GM18499 (cell line): ENCODE measurements around the gene NSMCE4A.
A peak's percentile ranks its signal among the peaks of the same experiment; 100 is the strongest.
"Not testable (repeated sequence)": the region's sequence is repeated elsewhere in the genome, so short reads cannot be mapped to it uniquely, and the experiment has no call there.

Experiments used
- ATAC-seq: cut with Tn5 transposase; IDR thresholded peaks from one replicate; pipeline ENCODE4 v1.9.1; 2021; ENCODE audit warnings: moderate number of reproducible peaks; ENCODE audit not compliant: insufficient read depth, unreplicated experiment

The NSMCE4A gene

DNA sequence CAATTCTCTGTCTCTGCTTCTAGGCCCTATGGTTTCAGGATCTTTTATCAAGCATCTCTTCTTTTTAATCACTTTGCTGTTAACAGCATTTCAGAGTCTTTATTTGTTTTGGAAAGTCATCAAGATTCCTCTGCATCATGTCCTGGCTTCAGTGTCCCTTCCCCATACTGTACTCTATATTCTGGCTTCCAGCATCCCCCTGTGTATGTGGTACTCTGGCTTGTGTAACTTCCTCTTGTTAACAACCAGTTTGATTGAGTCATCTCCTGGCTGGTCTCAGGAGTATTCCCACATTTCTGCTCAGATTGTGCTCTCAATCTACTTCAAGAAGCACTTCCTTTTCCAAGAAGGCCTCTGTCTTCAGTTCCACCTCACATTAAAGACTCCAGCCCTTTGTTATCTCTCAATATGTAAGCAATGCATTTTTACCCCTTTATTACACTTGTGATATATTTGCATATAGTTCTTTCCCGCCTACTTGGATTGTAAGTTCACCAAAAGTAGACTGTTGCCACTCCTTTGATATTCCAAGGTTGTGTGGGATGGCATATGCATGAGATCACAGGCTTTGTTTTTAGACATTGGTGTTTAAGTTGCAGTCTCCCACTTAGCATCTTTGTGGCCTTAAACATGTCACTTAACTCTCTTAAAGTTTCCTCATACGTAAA is 32.1 kb downstream of the NSMCE4A start:
- no peak for ATAC-seq

DNA sequence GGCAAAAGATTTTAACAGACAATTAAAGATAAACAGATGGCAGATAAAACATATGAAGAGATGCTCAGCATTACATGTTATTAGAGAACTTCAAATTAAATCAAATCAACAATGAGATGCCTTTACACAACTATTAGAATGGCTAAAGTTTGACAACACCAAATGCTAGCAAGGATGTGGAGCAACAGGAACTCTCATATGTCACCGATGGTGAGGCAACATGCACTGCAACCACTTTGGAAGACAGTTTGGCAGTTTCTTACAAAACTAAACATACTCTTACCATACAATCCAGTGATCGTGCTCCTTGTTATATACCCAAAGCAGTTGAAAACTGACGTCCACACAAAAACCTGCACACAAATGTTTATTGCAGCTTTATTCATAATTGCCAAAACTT is 33.5 kb downstream of the NSMCE4A start:
- ATAC-seq = no peak

DNA sequence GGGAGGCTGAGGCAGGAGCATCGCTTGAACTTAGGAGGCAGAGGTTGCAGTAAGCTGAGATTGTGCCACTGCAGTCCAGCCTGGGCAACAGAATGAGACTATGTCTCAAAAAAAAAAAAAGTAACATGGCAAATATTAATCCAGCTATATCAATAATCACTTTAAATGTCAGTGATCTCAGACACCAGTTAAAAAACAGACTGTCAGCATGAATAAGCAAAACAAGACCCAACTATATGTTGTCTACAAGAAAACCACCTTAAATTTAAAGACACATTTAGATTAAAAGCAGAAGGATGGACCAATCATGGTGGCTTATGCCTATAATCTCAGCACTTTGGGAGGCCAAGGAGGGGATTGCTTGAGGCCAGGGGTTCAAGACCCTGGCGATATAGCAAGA is 38.7 kb downstream of the NSMCE4A start:
- ATAC-seq = no peak

DNA sequence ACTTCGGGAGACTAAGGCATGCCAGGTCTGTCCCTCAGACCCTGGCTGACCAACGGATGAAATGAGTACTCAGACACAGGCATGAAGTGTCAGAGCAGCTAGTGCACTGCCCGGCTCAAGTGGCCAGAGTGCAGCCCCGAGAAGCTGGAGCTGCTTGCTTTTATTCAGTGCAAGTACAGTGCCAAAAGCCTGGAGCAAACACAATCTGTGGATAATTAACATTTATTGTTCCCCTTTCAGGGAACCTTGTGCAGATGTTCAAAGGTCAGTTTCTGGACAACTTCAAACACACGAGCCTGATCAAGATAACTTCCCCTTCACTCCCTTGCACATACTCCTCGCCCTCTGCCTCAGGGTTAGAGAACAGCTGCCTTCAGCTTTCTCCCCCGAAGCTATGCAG is 39.3 kb downstream of the NSMCE4A start:
- ATAC-seq = no peak

DNA sequence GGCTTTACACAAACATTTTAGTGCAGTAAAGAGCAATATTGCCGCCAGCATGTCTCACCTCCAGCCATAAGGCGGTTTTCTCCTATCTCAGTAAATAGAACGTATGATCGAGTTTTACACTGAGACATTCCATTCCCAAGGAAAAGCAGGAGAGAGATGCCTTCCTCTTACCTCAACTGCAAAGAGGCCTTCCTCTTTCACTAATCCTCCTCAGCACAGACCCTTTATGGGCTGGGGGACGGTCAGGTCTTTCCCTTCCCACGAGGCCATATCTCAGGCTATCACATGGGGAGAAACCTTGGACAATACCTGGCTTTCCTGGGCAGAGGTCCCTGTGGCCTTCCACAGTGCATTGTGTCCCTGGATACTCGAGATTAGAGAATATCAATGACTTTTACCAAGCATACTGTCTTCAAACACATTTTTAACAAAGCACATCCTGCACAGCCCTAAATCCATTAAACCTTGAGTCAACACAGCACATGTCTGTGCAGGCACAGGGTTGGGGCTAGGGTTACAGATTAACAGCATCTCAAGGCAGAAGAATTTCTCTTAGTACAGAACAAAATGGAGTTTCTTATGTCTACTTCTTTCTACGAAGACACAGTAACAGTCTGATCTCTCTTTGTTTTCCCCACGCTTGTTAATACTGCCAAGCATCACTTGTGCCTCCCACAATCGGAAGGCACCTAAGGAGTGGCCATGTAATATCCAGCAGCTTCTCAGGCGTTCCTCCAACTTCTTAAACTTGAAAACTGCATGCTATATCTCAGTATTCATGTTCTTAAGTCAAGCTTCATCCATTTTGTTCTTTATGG is 44.5 kb downstream of the NSMCE4A start:
- ATAC-seq = not testable (repeated sequence)

DNA sequence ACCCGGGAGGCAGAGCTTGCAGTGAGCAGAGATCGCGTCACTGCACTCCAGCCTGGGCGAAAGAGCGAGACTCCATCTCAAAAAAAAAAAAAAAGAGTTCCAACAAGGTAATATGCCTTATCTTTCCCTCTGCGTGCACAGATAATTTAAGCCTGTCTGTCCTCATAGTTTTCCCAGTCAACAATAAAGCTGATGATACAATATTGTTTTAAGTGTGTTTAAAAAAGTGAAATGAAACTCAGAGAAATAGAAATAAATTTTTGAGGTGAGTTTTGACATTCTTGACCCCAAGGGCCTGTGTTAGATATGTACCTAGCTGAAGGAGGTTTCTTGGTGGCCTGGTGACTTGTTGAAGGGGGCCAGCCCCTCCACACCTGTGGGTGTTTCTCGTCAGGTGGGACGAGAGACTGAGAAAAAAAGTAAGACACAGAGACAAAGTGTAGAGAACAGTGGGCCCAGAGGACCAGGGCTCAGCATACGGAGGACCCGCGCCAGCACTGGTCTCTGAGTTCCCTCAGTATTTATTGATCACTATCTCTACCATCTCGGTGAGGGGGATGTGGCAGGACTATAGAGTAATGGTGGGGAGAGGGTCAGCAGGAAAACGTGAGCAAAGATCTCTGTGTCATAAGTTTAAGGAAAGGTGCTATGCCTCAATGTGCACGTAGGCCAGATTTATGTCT is 45.3 kb downstream of the NSMCE4A start:
- ATAC-seq = not testable (repeated sequence)

DNA sequence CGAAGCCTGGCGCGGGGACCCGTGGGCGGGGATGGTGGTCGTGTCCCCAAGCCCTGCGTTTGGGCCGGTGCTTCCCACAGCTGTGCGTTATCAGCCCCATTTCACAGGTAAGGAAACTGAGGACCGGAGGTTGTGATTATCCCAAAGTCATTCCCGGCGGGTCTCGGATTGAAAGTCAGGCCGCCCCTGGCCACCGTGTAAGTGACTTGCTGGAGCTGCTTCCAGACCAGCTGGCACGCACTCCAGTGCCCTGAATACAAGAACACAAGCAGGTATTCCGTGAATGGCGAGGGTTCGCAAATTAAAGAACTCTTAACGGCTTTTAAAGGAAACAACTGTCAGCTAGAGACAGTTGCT is 46.5 kb downstream of the NSMCE4A start:
- peak; percentile 3 for ATAC-seq

DNA sequence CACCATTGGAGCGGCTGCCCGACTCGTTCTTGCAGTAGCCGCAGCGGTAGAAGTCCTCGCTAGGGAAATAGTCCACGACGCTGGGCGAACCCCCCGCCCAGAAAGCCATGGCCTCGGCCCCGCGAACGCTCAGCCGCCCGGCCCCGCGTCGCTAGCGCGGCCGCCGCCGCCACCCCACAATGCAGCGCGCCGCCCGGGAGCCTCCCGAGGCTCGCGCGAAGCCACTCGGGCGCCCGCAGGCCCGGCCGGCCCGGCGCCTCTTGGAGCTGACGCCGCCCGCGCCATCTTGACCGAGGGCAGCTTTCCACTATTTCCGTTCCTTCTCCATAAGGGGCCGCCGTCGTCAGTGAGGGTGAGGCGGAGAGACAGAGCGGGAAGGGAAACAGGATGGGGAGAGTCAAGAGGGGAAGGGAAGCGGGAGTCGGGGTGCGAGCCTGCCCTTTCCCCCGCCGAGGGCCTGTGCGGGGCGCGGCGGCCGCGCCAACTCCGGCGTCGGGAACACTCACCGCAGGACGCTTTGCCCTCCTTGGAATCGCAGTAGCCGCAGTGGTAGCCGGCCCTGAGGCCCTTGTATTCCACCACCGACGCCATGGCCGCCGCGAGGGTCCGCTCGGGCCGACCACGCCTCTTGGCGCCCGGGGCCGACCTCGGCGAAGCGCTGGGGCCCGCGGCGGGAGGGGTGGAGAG is 47.0 kb downstream of the NSMCE4A start, which contains the start of gene ATE1:
Gene ATE1, minus strand, starts transcription at position 191 of the 687 bp plus-strand sequence. Its CDS starts 82 bp downstream, at position 109.
- ATAC-seq = peak; percentile 51

DNA sequence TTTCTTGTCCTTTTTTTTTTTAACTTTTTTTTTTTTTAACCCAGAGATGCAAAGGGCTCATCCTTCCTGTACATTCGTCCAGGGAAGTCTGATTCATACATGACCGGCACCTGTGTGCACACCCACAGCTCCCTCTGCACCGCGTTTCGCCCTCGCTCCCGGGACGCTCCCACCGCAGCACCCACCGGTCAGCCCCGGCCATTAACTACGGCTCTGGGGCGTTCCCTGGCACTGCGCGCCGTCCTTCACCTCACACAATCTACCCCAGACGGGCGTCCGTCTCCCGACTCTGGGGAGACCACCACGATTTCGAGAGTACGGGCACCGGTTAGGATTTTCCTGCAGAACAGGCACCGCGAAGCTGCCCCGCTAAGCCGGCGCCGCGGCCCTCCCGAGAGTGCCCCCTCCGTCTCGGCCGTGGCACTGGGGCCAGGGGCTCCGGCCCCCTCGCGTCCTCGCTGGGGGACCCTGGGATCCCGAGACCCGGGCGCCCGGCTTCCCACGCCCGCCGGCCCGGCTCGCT is 47.6 kb downstream of the NSMCE4A start:
- ATAC-seq = peak; percentile 22

DNA sequence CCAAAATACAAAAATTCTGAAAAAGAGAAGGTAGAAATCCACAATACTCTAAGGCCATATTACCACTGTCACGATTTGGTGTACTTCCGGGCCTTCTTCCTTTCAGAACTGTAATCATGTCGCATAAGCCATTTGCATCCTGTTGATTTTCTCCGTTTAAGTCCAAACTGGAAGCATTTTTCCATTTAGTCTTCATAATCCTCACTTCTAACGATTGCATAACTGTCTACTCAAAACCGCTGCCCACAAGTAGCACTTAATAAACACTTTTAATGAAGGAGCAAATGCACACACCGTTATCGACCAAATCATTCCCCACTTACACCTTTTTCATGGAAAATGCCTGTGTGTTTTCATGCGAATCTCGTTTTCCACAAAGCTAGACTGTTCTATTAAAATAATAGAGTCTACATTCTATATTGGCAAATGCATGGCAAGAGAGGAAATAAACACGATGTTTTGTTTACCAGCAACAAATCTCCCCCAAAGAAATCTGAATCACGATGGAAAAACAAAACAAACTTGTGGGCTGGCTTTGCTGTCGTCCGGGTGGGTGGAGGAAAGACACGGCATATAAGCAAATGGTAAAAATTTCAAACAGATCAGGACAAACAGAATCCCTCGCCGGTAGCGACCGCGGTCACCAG is 48.2 kb downstream of the NSMCE4A start:
- peak; percentile 13 for ATAC-seq

DNA sequence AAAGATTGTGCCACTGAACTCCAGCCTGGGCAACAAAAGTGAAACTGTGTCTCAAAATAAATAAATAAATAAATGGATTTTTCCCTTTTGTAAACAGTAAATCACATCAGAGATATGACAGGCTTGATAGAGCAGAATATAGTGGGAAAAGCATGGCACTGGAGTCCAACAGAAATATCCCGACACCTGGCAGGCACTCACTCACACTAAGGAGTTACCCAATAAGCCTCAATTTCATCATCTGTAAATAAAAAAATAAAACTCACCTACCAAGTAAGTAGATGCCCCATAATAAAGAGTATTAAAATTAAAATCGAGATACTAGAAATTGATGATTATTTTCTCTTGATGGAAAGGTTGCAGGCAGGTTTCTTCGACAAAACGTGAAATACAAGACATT is 48.9 kb downstream of the NSMCE4A start:
- ATAC-seq = no peak

DNA sequence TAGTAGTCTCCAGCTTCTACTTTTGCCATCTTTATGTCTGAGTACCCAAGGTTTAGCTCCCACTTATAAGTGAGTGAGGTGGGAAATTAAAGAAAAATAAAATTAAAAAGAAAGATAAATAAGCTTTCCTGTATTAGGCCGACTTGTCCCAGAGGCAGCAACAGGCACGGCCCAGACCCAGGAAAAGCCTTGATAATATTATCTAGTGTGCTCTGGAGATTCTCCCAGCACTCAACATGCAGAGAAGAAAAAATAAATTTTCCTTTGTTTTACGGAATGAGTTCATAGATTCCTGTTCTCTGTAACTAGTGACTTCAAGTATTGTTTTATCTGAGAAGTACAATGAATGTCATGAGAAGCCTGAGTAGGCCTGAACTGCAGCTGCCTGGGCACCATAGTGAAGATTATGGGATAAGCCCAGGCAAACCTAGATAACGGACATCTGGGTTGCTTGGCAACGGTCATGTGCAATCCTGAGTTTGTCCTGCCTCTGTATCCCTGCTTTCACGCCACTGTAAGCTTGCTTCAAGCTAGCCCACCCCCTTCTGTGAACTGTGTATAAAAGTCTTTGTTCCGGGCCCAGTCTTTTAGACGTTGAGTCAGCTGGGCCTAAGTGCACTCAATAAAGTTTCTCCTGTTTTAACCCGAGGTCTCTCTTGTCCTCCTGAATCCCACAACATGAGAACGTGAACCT is 53.6 kb downstream of the NSMCE4A start:
- no peak for ATAC-seq

DNA sequence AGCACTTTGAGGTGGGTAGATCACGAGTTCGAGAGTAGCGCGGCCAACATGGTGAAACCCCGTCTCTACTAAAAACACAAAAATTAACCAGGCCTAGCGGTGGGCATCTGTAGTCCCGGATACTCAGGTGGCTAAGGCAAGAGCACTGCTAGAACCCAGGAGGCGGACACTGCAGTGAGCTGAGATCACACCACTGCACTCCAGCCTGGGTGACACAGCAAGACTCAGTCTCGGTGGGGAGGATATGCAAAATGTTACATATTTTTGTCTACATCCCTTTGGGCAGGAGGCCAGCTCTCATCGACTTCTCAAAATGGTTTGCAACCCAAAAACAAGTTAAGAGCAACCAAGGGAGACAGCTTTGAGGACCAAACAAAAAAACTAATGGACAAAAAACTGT is 55.4 kb downstream of the NSMCE4A start:
- no peak for ATAC-seq

DNA sequence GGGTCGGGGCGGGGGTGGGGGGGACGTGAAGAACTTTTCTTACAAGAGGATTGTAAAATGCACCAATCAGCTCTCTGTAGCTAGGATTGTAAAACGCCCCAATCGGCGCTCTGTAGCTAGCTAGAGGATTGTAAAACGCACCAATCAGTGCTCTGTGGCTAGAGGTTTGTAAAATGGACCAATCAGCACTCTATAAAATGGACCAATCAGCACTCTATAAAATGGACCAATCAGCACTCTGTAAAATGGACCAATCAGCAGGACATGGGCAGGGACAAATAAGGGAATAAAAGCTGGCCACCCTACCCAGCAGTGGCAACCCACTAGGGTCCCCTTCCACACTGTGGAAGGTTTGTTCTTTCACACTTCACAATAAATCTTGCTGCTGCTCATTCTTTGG is 56.2 kb downstream of the NSMCE4A start:
- not testable (repeated sequence) for ATAC-seq

DNA sequence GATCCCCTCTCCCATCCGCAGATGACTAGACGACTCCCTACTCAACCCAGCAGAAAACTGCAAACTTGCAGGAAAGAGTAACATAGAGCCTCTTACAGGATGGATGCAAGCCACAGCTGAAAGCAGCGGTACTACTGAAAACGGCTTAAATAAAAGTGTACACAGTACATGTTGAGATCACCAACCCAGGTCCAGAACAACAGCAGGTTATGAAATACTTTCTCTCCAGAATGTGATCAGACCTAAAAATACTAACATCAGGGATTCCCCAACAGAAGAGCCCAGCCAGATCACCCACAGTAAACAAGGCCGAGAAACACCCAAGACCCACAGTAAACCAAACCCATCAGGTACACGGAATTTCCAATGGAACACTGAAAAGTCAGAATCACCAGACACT is 60.4 kb downstream of the NSMCE4A start:
- no peak for ATAC-seq

DNA sequence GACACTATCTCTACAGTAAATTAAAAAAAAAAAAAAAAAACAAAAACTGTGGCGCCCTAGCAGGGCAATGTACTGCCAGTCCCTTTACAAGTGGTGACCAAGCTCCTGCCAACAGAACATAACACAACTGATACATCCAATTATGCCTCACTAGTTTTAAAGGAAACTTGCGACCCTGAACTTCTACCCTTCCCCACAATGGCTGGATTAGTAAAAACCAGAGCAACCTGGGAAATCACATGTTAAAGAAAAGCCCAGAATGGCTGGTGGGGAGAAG is 63.7 kb downstream of the NSMCE4A start:
- ATAC-seq = no peak

DNA sequence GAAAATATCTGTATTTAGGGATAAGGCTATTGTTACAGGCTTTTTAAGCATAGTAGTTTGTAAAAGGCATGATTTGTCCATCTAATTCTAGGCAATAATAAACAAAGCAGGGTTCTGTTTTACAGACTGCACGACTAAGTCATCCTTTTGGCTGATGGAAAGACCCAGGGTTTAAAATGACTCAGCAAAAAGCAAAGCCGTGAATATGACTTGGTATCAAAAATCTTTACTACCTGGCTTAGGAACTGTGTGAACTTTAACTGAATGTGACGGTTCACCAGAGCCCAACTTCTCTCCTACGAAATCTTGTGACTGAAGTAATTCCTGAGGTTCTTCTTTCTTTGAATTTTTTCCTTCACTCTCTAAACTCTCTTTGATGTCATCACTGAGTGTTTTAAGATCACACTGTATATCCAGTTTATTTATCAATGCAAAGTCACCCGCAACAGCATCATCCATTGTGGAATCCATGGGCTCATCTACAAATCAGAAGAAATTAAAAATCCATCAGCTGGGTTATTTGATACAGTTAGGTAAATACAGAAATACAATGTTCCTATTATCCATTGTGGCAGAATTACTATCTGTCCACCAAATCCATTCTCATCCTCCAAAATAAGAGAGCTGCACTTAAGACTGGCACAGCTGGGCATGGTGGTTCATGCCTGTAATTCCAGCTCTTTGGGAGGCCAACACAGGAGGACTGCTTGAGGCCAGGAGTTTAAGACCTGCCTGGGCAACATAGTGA is 64.2 kb downstream of the NSMCE4A start:
- ATAC-seq = no peak
